ENCODE measurements around the gene STK38.

Gene STK38

DNA sequence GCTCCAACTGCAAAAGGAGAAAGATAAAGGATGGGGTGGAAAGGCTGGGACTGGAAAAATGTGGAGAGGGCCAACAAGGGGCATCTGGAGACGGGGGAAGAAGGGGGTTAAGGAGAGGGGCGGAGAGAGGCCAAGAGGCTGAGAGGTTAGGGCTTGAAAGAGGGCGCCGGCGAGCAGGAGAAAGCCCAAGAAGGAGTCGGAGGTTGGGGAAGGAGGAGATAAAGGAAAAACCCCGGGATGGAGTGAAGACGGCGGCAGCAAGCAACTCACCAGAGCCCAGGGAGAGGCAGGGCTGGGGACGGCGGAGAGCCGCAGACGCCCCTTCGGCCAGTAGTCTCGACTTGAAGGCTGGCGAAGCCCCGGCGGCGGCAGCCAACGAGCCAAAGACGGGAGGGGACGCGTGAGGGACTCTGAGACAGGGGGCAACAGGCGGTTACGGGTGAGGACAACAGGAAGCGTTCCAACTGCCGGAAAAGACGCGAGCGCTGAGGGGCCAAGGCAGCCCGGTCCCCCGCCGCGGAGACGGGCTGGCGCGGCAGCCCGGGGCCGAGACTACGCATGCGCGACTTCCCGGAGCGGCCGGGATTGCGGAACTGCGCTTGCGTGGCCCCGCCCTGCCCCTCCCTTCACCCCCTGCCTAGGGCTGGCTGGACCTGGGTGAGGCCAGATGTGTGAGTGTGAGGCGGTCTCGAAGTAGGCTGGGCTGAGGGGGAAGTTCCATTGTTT is at the start of gene STK38:
TSS of gene STK38 (minus strand) at position 560 of the 726 bp plus-strand sequence. CDS start 7,277 bp downstream, outside the sequence.
- peaks cover 56% of the 10 kb centered on the region for H3K79me2 ChIP-seq (ENCODE audit: insufficient read depth, low read length)
- H4K20me1 ChIP-seq (ENCODE audit: insufficient read depth, low read length, poor library complexity, severe bottlenecking): peaks cover 42% of the 10 kb centered on the region
- peak within 1 kb of the TSS; percentile 72 for H2AFZ ChIP-seq (ENCODE audit: low read length)
- peak within 1 kb of the TSS; percentile 96 for H3K4me2 ChIP-seq (ENCODE audit: low read depth, low read length, poor library complexity, severe bottlenecking)
- peaks cover 54% of the 10 kb centered on the region for H3K4me1 ChIP-seq (ENCODE audit: insufficient read depth, low read length, poor library complexity, severe bottlenecking)
- TF ChIP-seq EZH2phosphoT487 (IDR thresholded peaks at IDR 0.05; ENCODE audit: borderline replicate concordance) (no peak), CTCF (conservative IDR thresholded peaks at IDR 0.05; ENCODE audit: low read length) (peak; percentile 31; the same call in 1 of the 2 replicates)
- H3K9ac ChIP-seq (ENCODE audit: low read depth, low read length, poor library complexity, severe bottlenecking): peak within 1 kb of the TSS; percentile 100
- peak within 1 kb of the TSS; percentile 99 for H3K4me3 ChIP-seq (ENCODE audit: low read length, poor library complexity, severe bottlenecking)
- no peaks in the 10 kb centered on the region for H3K36me3 ChIP-seq (ENCODE audit: insufficient read depth, low read length)
- H3K27me3 ChIP-seq (ENCODE audit: insufficient read depth, low read length, poor library complexity, severe bottlenecking): peaks cover 5% of the 10 kb centered on the region
- no peaks in the 10 kb centered on the region for H3F3A ChIP-seq (ENCODE audit: low read depth)
- H3K9me2 ChIP-seq (replicated peaks; ENCODE audit: low read depth, low read length): no peaks in the 10 kb centered on the region
- no peaks in the 10 kb centered on the region for H3K9me3 ChIP-seq (ENCODE audit: insufficient read depth, low read depth, low read length)

- H2AFZ ChIP-seq (ENCODE audit: low read length): no peak overlapping the region
- peaks cover 88% of the 10 kb centered on the region for H3K79me2 ChIP-seq (ENCODE audit: insufficient read depth, low read length)
- peak overlapping the region; percentile 97 for H3K9ac ChIP-seq (ENCODE audit: low read depth, low read length, poor library complexity, severe bottlenecking)
- H3K4me3 ChIP-seq (ENCODE audit: low read length, poor library complexity, severe bottlenecking): peak overlapping the region; percentile 81
- peaks cover 6% of the 10 kb centered on the region for H3F3A ChIP-seq (ENCODE audit: low read depth)
- peaks cover 47% of the 10 kb centered on the region for H3K4me1 ChIP-seq (ENCODE audit: insufficient read depth, low read length, poor library complexity, severe bottlenecking)
- TF ChIP-seq CTCF (conservative IDR thresholded peaks at IDR 0.05; ENCODE audit: low read length): no peak
- no peak for TF ChIP-seq EZH2phosphoT487 (IDR thresholded peaks at IDR 0.05; ENCODE audit: borderline replicate concordance)
- H3K9me3 ChIP-seq (ENCODE audit: insufficient read depth, low read depth, low read length): no peaks in the 10 kb centered on the region
- H3K9me2 ChIP-seq (replicated peaks; ENCODE audit: low read depth, low read length): no peaks in the 10 kb centered on the region
- H3K36me3 ChIP-seq (ENCODE audit: insufficient read depth, low read length): peaks cover 52% of the 10 kb centered on the region
- H4K20me1 ChIP-seq (ENCODE audit: insufficient read depth, low read length, poor library complexity, severe bottlenecking): peaks cover 70% of the 10 kb centered on the region
- peak overlapping the region; percentile 100 for H3K4me2 ChIP-seq (ENCODE audit: low read depth, low read length, poor library complexity, severe bottlenecking)
- H3K27me3 ChIP-seq (ENCODE audit: insufficient read depth, low read length, poor library complexity, severe bottlenecking): peaks cover 46% of the 10 kb centered on the region
Observed at GRCh38 chr6:36596356-36596755, 49.1 kb upstream of the STK38 start.

DNA sequence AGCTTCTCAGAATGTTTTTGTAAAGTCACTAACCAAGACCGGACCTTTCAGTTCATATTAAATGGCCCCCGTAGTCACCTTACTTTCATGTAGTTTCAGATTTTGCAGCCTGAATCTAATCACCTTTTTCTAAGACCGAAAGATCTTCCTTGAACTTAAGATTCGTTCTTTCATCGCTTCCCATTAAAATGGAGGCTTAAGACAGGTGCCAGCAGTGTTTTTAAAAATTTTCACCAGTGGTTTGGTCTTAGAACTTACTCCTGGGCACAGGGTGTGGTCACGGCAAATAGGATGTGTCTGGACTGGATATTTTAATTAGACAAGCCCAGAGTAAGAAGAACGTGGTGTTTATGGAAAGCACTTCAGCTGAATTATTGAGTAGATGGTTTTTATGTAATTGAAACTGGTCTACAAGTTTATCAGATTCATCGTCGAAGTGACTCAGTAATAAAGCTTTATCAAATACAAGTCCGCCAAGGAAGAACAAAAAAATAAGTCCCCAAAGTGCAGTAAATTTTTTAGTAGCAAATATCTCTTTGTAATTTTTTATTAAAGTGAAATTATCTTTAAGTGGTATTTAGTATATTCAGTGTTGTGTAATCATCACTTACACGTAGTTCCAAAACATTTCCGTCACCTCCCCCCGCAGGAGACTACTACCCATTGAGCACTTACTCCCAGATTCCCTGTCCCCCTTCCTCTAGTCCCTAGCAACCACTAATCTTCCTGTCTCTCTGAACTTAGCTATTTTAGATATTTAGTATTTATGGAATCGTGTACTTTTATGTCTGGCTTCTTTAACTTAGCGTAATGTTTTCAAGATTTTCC is 47.8 kb upstream of the STK38 start:
- TF ChIP-seq CTCF (conservative IDR thresholded peaks at IDR 0.05; ENCODE audit: low read length): no peak
- no peak for TF ChIP-seq EZH2phosphoT487 (IDR thresholded peaks at IDR 0.05; ENCODE audit: borderline replicate concordance)
- peaks cover 78% of the 10 kb centered on the region for H3K79me2 ChIP-seq (ENCODE audit: insufficient read depth, low read length)
- peaks cover 36% of the 10 kb centered on the region for H3K4me1 ChIP-seq (ENCODE audit: insufficient read depth, low read length, poor library complexity, severe bottlenecking)
- peaks cover 42% of the 10 kb centered on the region for H3K27me3 ChIP-seq (ENCODE audit: insufficient read depth, low read length, poor library complexity, severe bottlenecking)
- no peaks in the 10 kb centered on the region for H3K9me3 ChIP-seq (ENCODE audit: insufficient read depth, low read depth, low read length)
- peaks cover 6% of the 10 kb centered on the region for H3F3A ChIP-seq (ENCODE audit: low read depth)
- H3K4me2 ChIP-seq (ENCODE audit: low read depth, low read length, poor library complexity, severe bottlenecking): peak overlapping the region; percentile 100
- H3K9me2 ChIP-seq (replicated peaks; ENCODE audit: low read depth, low read length): no peaks in the 10 kb centered on the region
- H3K4me3 ChIP-seq (ENCODE audit: low read length, poor library complexity, severe bottlenecking): peak overlapping the region; percentile 81
- peaks cover 39% of the 10 kb centered on the region for H3K36me3 ChIP-seq (ENCODE audit: insufficient read depth, low read length)
- no peak overlapping the region for H2AFZ ChIP-seq (ENCODE audit: low read length)
- H4K20me1 ChIP-seq (ENCODE audit: insufficient read depth, low read length, poor library complexity, severe bottlenecking): peaks cover 56% of the 10 kb centered on the region
- peak overlapping the region; percentile 97 for H3K9ac ChIP-seq (ENCODE audit: low read depth, low read length, poor library complexity, severe bottlenecking)

Data from Loucy (cell line).